Measurements from ENCODE around the gene TAS1R1.
A peak's percentile ranks its signal among the peaks of the same experiment; 100 is the strongest.

TAS1R1 gene

DNA sequence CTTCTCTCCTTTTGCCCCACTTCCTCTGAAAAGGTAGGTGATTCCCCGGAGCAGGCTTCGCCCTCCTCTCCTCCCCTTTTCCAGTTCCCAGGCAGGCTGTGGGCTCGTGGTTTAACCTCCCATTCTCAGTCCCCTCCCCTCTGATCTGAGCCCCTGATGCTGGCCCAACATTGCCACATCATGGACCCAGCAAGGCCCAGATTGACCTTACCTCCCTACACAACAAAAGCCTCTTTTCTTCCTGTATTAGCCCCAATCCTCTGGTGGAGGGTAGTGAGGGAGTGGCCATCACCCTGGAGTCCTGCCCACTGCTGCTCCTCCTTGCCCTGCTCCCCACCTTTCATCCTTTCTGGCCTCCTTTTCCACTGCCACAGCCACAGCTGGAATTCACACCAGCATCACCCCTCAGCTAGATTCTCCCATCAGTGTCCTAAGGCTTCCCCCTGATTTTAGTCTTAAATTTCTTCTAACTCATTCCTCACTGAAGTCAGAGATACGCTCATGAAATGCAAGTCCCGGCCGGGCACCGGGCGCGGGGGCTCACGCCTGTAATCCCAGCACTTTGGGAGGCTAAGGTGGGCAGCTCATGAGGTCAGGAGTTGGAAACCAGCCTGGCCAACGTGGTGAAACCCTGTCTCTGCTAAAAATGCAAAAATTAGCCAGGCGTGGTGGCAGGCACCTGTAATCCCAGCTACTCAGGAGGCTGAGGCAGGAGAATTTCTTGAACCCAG, 17.7 kb downstream of the TAS1R1 start:
- Histone ChIP-seq H3K4me1 (no peaks in the 10 kb centered on the region), H3K4me3 (ENCODE audit: low read depth, low read length) (no peak overlapping the region), H3K36me3 (no peaks in the 10 kb centered on the region), H3K27me3 (no peaks in the 10 kb centered on the region), H3K9me3 (no peaks in the 10 kb centered on the region)
- no peak for DNase-seq
- TF ChIP-seq CTCF (IDR thresholded peaks at IDR 0.05; ENCODE audit: low read depth, low read length) = no peak

- no peaks in the 10 kb centered on the region for H3K4me1 ChIP-seq
- DNase-seq = no peak
- no peaks in the 10 kb centered on the region for H3K9me3 ChIP-seq
- H3K36me3 ChIP-seq = no peaks in the 10 kb centered on the region
- TF ChIP-seq CTCF (IDR thresholded peaks at IDR 0.05; ENCODE audit: low read depth, low read length) = no peak
- no peaks in the 10 kb centered on the region for H3K27me3 ChIP-seq
- H3K4me3 ChIP-seq (ENCODE audit: low read depth, low read length) = no peak overlapping the region
Measured at GRCh38 chr1:6574025-6574620, 19.0 kb downstream of the TAS1R1 start.

GRCh38 chr1:6574818-6575217, 19.7 kb downstream of the TAS1R1 start:
- H3K4me1 ChIP-seq = no peaks in the 10 kb centered on the region
- no peak overlapping the region for H3K4me3 ChIP-seq (ENCODE audit: low read depth, low read length)
- no peak for DNase-seq
- TF ChIP-seq CTCF (IDR thresholded peaks at IDR 0.05; ENCODE audit: low read depth, low read length) = no peak
- H3K36me3 ChIP-seq = no peaks in the 10 kb centered on the region
- H3K9me3 ChIP-seq = no peaks in the 10 kb centered on the region
- no peaks in the 10 kb centered on the region for H3K27me3 ChIP-seq

DNA sequence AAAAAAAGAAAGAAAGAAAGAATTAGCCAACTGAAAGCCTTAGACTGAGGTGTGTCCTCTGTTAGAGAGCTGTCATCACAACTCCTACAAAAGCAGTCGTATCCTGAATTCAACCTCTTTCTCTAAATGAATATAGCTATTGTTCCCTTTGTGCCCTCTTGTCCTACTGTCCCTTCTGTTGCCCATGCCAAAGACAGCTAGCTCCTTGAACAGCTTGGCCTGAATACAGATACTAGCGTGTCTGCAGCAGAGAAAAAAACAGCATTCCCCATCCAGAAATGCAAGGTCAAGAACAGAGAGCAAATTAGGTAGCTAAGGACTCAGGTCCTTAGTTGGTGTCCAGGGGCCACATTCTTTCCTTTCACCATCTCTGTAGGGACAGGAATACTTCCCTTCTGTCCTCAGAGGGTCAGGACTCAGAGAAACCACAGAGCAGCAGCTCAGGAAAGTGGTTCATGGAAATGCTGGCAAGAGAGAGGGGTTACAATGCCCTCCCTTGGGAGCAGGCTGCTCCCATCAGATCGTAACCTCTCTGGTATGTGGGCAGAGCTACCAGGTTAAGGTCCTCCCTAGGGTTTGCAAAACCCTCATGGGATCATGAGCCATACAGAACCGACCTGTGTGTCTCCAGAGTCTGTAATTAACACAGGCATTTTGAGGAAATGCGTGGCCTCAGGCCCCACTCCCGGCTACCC, 22.9 kb downstream of the TAS1R1 start:
- Histone ChIP-seq H3K27me3 (no peaks in the 10 kb centered on the region), H3K4me1 (no peaks in the 10 kb centered on the region), H3K9me3 (no peaks in the 10 kb centered on the region), H3K36me3 (no peaks in the 10 kb centered on the region), H3K4me3 (ENCODE audit: low read depth, low read length) (no peak overlapping the region)
- DNase-seq = no peak
- TF ChIP-seq CTCF (IDR thresholded peaks at IDR 0.05; ENCODE audit: low read depth, low read length) = no peak

DNA sequence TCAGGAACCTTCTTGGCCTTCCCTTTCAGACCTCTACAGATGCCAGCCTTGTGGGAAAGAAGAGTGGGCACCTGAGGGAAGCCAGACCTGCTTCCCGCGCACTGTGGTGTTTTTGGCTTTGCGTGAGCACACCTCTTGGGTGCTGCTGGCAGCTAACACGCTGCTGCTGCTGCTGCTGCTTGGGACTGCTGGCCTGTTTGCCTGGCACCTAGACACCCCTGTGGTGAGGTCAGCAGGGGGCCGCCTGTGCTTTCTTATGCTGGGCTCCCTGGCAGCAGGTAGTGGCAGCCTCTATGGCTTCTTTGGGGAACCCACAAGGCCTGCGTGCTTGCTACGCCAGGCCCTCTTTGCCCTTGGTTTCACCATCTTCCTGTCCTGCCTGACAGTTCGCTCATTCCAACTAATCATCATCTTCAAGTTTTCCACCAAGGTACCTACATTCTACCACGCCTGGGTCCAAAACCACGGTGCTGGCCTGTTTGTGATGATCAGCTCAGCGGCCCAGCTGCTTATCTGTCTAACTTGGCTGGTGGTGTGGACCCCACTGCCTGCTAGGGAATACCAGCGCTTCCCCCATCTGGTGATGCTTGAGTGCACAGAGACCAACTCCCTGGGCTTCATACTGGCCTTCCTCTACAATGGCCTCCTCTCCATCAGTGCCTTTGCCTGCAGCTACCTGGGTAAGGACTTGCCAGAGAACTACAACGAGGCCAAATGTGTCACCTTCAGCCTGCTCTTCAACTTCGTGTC, 23.7 kb downstream of the TAS1R1 start:
- H3K4me3 ChIP-seq (ENCODE audit: low read depth, low read length) = peak overlapping the region; percentile 58
- H3K27me3 ChIP-seq = no peaks in the 10 kb centered on the region
- no peaks in the 10 kb centered on the region for H3K9me3 ChIP-seq
- H3K4me1 ChIP-seq = no peaks in the 10 kb centered on the region
- DNase-seq = no peak
- TF ChIP-seq CTCF (IDR thresholded peaks at IDR 0.05; ENCODE audit: low read depth, low read length) = no peak
- H3K36me3 ChIP-seq = no peaks in the 10 kb centered on the region
